ENCODE results near the gene TOLLIP. TPM values are rescaled to one million over a fixed set of nuclear protein-coding genes. Genes with fewer than 3 reads are reported as not detected.
A peak's percentile ranks its signal among the peaks of the same experiment; 100 is the strongest.

TOLLIP gene
- total RNA-seq, 4 donors from 2014 or later, result 49.8 to 91.7 (median 85.0) TPM

- intact Hi-C loops (cut with DNase I; ENCODE audit: low total_unique reads) (loop anchor here (5.0 to 10.0 kb wide), 3 partner anchors 33 to 447 kb away; no protein-coding TSS in a partner anchor), in situ Hi-C loops (cut with MboI; ENCODE audit: low sequenced_read_pairs in 4 of 4) (no loop called here)
- ATAC-seq (no peak), DNase-seq (peak in 1 of 2 donors; percentile 9)
- H3K27ac ChIP-seq, result peak overlapping the region in 1 of 4 donors; percentile 43
- no peaks in the 10 kb centered on the region for H3K9me3 ChIP-seq
- peaks cover 0 to 24% of the 10 kb centered on the region in 2 donors for H3K36me3 ChIP-seq
- no peak for TF ChIP-seq CTCF (IDR thresholded peaks at IDR 0.05 in 4 of 5, conservative IDR thresholded peaks at IDR 0.05 in 1 of 5)
- no peak for TF ChIP-seq POLR2A (IDR thresholded peaks at IDR 0.05)
- H3K27me3 ChIP-seq, result no peaks in the 10 kb centered on the region
- peaks cover 27 to 33% of the 10 kb centered on the region in 2 donors for H3K4me1 ChIP-seq
- H3K4me3 ChIP-seq, result no peak overlapping the region
Measured at GRCh38 chr11:1295591-1295990, 13.8 kb downstream of the TOLLIP start.

- ATAC-seq (no peak), DNase-seq (peak in 1 of 2 donors; percentile 8)
- in situ Hi-C loops (cut with MboI; ENCODE audit: low sequenced_read_pairs in 4 of 4), result no loop called here
- H3K27ac ChIP-seq, result no peak overlapping the region
- H3K36me3 ChIP-seq, result peaks cover 0 to 29% of the 10 kb centered on the region in 2 donors
- no peaks in the 10 kb centered on the region for H3K27me3 ChIP-seq
- no peak overlapping the region for H3K4me3 ChIP-seq
- TF ChIP-seq CTCF (IDR thresholded peaks at IDR 0.05 in 4 of 5, conservative IDR thresholded peaks at IDR 0.05 in 1 of 5) (no peak), POLR2A (IDR thresholded peaks at IDR 0.05) (no peak)
- no peaks in the 10 kb centered on the region for H3K9me3 ChIP-seq
- intact Hi-C loops (cut with DNase I; ENCODE audit: low total_unique reads), result loop anchor here (5.0 to 10.0 kb wide), 3 partner anchors 33 to 447 kb away; no protein-coding TSS in a partner anchor
- peaks cover 22 to 27% of the 10 kb centered on the region in 2 donors for H3K4me1 ChIP-seq
Measured at GRCh38 chr11:1295086-1295485, 14.3 kb downstream of the TOLLIP start.

- no peaks in the 10 kb centered on the region for H3K27me3 ChIP-seq
- H3K27ac ChIP-seq, result no peak overlapping the region
- peaks cover 0 to 44% of the 10 kb centered on the region in 2 donors for H3K36me3 ChIP-seq
- intact Hi-C loops (cut with DNase I; ENCODE audit: low total_unique reads) (loop anchor here (10.0 kb wide), 1 partner anchor 221 kb away; no protein-coding TSS in a partner anchor), in situ Hi-C loops (cut with MboI; ENCODE audit: low sequenced_read_pairs in 4 of 4) (no loop called here)
- peaks cover 15% of the 10 kb centered on the region in 2 donors for H3K4me1 ChIP-seq
- TF ChIP-seq POLR2A (IDR thresholded peaks at IDR 0.05), result no peak
- peak in 4 of 5 experiments; percentile 23 to 49 (median 42) for TF ChIP-seq CTCF (IDR thresholded peaks at IDR 0.05 in 4 of 5, conservative IDR thresholded peaks at IDR 0.05 in 1 of 5)
- DNase-seq (peak in 1 of 2 donors; percentile 43), ATAC-seq (no peak)
- H3K9me3 ChIP-seq, result no peaks in the 10 kb centered on the region
- no peak overlapping the region for H3K4me3 ChIP-seq
Measured at GRCh38 chr11:1293619-1294015, 15.8 kb downstream of the TOLLIP start.

GRCh38 chr11:1292644-1293618 is 16.5 kb downstream of the TOLLIP start:
- peaks cover 8 to 10% of the 10 kb centered on the region in 2 donors for H3K4me1 ChIP-seq
- in situ Hi-C loops (cut with MboI; ENCODE audit: low sequenced_read_pairs in 4 of 4) (no loop called here), intact Hi-C loops (cut with DNase I; ENCODE audit: low total_unique reads) (loop anchor here (10.0 kb wide), 1 partner anchor 222 kb away; no protein-coding TSS in a partner anchor)
- TF ChIP-seq POLR2A (IDR thresholded peaks at IDR 0.05), result no peak
- TF ChIP-seq CTCF (IDR thresholded peaks at IDR 0.05 in 4 of 5, conservative IDR thresholded peaks at IDR 0.05 in 1 of 5), result no peak
- H3K4me3 ChIP-seq, result no peak overlapping the region
- no peaks in the 10 kb centered on the region for H3K9me3 ChIP-seq
- no peaks in the 10 kb centered on the region for H3K27me3 ChIP-seq
- ATAC-seq (no peak), DNase-seq (peak in 1 of 2 donors; percentile 7)
- H3K36me3 ChIP-seq, result peaks cover 0 to 51% of the 10 kb centered on the region in 2 donors
- no peak overlapping the region for H3K27ac ChIP-seq
